T-helper 17 cell (primary cell): ENCODE measurements around the gene ARHGAP23. TPM values are rescaled to one million over a fixed set of nuclear protein-coding genes. Genes with fewer than 3 reads are reported as not detected.

Experiments
- ATAC-seq: fragments of 150-1000 bp; cut with Tn5 transposase; 2 replicates; pipeline ENCODE4 v1.10.0; 2021; ENCODE audit warnings: mild to moderate bottlenecking, moderate library complexity
- DNase-seq, 3 donors: peaks; one replicate each; pipeline versions ENCODE4 v3.0.0 to v3.0.0-alpha.2; 2020 to 2021
- H3K9me3 ChIP-seq: one replicate; pipeline ENCODE4 v1.7.0; 2013; ENCODE audit warnings: low read length, mild to moderate bottlenecking; ENCODE audit not compliant: control insufficient read depth, poor library complexity, severe bottlenecking
- H3K27ac Mint-ChIP-seq: one replicate; pipeline ENCODE4 v1.8.0; 2022; ENCODE audit warnings: mild to moderate bottlenecking, moderate library complexity, mixed read lengths
- H3K27me3 Mint-ChIP-seq: one replicate; pipeline ENCODE4 v1.8.0; 2022; ENCODE audit warnings: mixed read lengths
- H3K36me3 Mint-ChIP-seq: one replicate; pipeline ENCODE4 v1.8.0; 2022; ENCODE audit warnings: low read depth, mixed read lengths
- H3K4me1 Mint-ChIP-seq: one replicate; pipeline ENCODE4 v1.8.0; 2022; ENCODE audit warnings: mild to moderate bottlenecking, mixed read lengths
- H3K4me3 Mint-ChIP-seq: one replicate; pipeline ENCODE4 v1.8.0; 2022; ENCODE audit warnings: mild to moderate bottlenecking, moderate library complexity, mixed read lengths
- total RNA-seq, 4 donors: library from RNA in 2 of 4; stranded (reverse) in 2 of 4; gene quantifications; one replicate each; pipeline ENCODE4 v1.2.3 and lab custom pipeline; 2022 to 2026

The ARHGAP23 gene
- total RNA-seq, 2 donors from 2014 or later: 0.39 to 0.47 TPM

GRCh38 chr17:38557836-38558727 is 129.8 kb downstream of the ARHGAP23 start:
- peaks cover 21% of the 10 kb centered on the region for H3K4me1 Mint-ChIP-seq
- H3K27me3 Mint-ChIP-seq: peaks cover 38% of the 10 kb centered on the region
- no peaks in the 10 kb centered on the region for H3K9me3 ChIP-seq
- no peak overlapping the region for H3K27ac Mint-ChIP-seq
- peak overlapping the region; percentile 100 for H3K4me3 Mint-ChIP-seq
- H3K36me3 Mint-ChIP-seq: peaks cover 4% of the 10 kb centered on the region
- DNase-seq: peak; percentile 84 to 86 (median 85)
- peak; percentile 82 for ATAC-seq

DNA sequence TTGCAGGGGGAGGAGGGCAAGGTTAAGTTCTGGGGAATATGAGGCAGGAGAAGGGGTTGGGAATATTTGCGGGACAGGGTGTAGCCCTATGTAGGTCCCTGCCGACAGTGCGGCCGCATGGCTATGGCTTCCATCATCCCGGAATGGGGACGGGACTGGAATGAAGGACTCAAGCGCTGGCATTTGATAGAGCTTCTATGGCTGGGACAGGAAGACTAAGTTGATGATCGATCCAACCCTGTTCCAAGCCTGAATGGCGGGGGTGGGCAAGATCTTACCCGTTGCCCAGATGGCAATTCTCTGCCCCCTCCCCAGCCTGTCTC is 130.4 kb downstream of the ARHGAP23 start:
- peak; percentile 42 for ATAC-seq
- no peak for DNase-seq
- H3K9me3 ChIP-seq: no peaks in the 10 kb centered on the region
- H3K4me3 Mint-ChIP-seq: peak overlapping the region; percentile 100
- H3K27ac Mint-ChIP-seq: peak overlapping the region; percentile 71
- peaks cover 25% of the 10 kb centered on the region for H3K4me1 Mint-ChIP-seq
- peaks cover 37% of the 10 kb centered on the region for H3K27me3 Mint-ChIP-seq
- peaks cover 4% of the 10 kb centered on the region for H3K36me3 Mint-ChIP-seq

DNA sequence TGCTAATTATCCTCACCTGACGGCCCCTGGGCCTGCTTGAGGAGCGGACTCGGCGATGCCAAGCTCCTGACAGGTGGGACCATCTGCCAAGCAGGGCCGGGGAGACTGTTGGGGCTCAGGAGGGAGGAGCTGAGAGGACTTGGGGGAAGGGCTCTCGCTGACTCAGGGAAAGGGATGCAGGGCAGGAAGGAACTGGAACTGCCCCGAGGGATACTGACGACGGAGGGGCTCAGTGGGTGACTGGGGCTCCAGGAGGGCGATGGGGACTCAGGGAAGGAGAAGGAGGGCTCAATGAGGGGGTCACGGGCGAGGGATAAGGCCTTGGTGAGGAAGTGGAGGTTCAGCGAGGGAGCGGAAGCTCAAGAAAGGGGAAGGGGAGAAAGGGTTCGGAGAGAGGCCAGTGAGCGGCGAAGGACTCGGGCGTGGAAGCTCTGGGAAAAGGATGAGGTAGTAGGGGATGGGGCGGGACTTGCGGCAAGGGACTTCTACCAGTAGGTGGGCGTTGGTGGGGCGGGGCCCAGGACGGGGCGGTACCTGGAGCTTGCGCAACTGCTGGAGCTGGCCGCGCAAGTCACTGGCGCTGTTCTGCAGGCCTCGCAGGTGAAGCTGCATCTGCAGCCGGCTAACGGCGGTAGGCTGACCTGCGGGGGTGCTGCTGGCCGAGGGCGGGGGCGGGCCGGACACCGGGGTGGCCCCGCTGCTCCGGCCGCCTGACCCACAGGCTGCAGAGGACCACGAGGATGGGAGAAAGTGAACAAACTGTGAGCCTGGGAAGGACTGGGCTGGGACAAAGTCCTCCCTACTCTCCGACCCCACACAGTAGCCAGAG is 131.0 kb downstream of the ARHGAP23 start:
- H3K9me3 ChIP-seq: no peaks in the 10 kb centered on the region
- Mint-ChIP-seq H3K36me3 (peaks cover 4% of the 10 kb centered on the region), H3K27ac (peak overlapping the region; percentile 71), H3K4me1 (peaks cover 30% of the 10 kb centered on the region), H3K27me3 (peaks cover 41% of the 10 kb centered on the region), H3K4me3 (peak overlapping the region; percentile 100)
- peak; percentile 77 to 86 (median 83) for DNase-seq
- peak; percentile 83 for ATAC-seq

DNA sequence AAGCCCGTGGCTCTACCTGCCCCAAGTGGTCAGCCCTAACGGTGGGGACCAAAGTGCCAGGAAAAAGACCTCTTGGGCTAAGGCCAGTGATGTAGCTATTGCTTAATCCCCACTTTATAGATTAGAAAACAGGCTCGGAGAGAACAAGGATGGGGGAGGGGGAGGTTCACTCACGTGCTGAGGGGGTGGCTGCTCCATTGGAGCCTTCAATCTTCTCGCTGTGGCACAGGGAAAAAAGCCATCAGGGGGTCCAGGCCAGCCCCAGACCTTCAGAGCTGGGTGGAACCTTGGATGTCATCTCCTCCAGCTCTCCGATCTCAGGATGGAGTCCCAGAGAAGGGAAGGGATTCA is 131.6 kb downstream of the ARHGAP23 start:
- no peak overlapping the region for H3K27ac Mint-ChIP-seq
- H3K4me1 Mint-ChIP-seq: peaks cover 33% of the 10 kb centered on the region
- H3K9me3 ChIP-seq: no peaks in the 10 kb centered on the region
- peaks cover 5% of the 10 kb centered on the region for H3K36me3 Mint-ChIP-seq
- H3K4me3 Mint-ChIP-seq: peak overlapping the region; percentile 100
- ATAC-seq: no peak
- peaks cover 40% of the 10 kb centered on the region for H3K27me3 Mint-ChIP-seq
- DNase-seq: no peak

- peaks cover 35% of the 10 kb centered on the region for H3K4me1 Mint-ChIP-seq
- no peak for ATAC-seq
- peaks cover 36% of the 10 kb centered on the region for H3K27me3 Mint-ChIP-seq
- H3K27ac Mint-ChIP-seq: no peak overlapping the region
- no peak for DNase-seq
- H3K36me3 Mint-ChIP-seq: peaks cover 5% of the 10 kb centered on the region
- peak overlapping the region; percentile 68 for H3K4me3 Mint-ChIP-seq
- no peaks in the 10 kb centered on the region for H3K9me3 ChIP-seq
Measured at GRCh38 chr17:38560503-38561318, 132.4 kb downstream of the ARHGAP23 start.

DNA sequence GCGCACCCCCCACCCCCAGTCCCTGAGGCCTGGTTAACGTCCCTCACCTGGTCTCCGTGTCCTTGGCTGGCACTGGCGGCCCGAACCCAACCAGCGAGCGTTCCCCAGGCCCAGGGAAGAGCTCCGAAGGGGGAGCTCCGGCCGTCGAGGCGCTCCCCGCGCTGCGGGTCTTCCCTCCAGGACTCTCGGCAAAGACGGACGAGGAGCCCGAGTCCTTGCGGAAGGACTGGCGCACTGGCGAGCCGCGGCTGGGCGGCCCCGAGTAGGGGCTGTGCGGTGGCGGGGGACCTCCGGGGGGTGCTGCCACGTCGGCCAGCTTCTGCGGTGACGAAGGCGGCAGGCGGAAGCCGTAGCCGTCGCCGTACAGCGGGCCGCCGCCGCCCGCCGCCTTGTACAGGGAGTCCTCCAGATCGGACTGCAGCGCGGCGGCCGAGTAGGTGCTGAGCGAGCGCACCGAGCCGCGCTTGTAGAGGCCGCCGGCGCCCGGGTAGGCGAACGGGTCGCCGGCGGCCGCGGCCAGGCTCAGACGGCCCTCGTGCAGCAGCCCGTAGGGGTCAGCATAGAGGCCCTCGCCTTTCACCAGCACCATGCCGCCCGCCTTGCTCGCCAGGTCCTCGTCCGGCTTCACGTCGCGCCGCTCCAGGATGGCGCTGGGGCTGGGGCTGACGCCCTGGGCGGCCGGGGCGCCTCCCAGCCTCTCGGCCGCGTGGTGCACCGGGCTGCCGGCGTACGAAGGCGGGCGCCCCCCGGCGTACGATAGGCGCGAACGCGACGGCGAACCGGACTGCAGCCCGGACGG is 133.4 kb downstream of the ARHGAP23 start:
- DNase-seq (no peak), ATAC-seq (no peak)
- H3K4me1 Mint-ChIP-seq: peaks cover 35% of the 10 kb centered on the region
- peaks cover 43% of the 10 kb centered on the region for H3K27me3 Mint-ChIP-seq
- H3K4me3 Mint-ChIP-seq: no peak overlapping the region
- H3K27ac Mint-ChIP-seq: no peak overlapping the region
- H3K9me3 ChIP-seq: no peaks in the 10 kb centered on the region
- H3K36me3 Mint-ChIP-seq: peaks cover 5% of the 10 kb centered on the region

Other genes starting within 250 kb of the ARHGAP23 start
- 1 to 10 TPM in 1 of 2 donors, not detected in 1; 6.9 TPM for gene TBC1D3, start 235.9 kb upstream of the ARHGAP23 start, total RNA-seq
- gene MRPL45, start 131.3 kb upstream of the ARHGAP23 start, total RNA-seq: 10 to 100 TPM; 17.4 to 17.7 TPM
- gene GPR179, start 84.5 kb upstream of the ARHGAP23 start, total RNA-seq: not detected
- 10 to 100 TPM; 15.5 to 18.7 TPM for gene SOCS7, start 76.6 kb upstream of the ARHGAP23 start, total RNA-seq
- gene SRCIN1, start 177.5 kb downstream of the ARHGAP23 start, total RNA-seq: under 1 TPM; 0.26 to 0.52 TPM
- 1 to 10 TPM in 1 of 2 donors, under 1 TPM in 1; 0.60 to 1.1 TPM for gene EPOP, start 246.5 kb downstream of the ARHGAP23 start, total RNA-seq